Measurements from ENCODE around the gene BCAN.

GRCh38 chr1:156668801-156669637 lies 27.1 kb downstream of the BCAN start:
- TF ChIP-seq EZH2 (IDR thresholded peaks at IDR 0.05) (no peak), POLR2AphosphoS5 (IDR thresholded peaks at IDR 0.05; ENCODE audit: borderline replicate concordance, low read depth, low read length) (no peak), FOXP2 (optimal IDR thresholded peaks at IDR 0.05; ENCODE audit: control extremely low read depth, extremely low read length, insufficient read depth) (no peak)

Measured in SK-N-MC (cell line).